ENCODE results near the gene SLX9.
"Not testable (repeated sequence)": the region's sequence is repeated elsewhere in the genome, so short reads cannot be mapped to it uniquely, and the experiment has no call there.

Gene SLX9

DNA sequence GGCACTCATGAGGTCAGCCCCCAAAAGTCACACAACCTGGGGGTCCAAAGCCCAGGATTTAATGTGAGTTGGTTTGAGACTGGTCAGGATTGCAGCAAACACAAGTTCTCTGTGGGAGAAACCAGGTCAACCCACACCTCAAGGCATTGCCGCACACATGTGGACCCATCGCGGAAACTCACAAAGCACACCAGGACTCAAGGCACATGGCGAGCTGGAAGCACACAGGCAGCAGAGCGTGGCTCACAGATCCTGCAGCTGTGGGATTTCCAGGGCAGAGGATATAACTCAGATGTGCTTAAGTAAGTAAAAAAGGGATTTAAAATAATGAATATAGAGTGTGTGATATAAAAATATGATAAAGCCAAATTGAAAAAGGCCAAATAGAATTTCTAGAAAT is 82.9 kb downstream of the SLX9 start:
- Histone ChIP-seq H3K4me2 (ENCODE audit: low read length) (no peak overlapping the region), H3K79me2 (ENCODE audit: control insufficient read depth, insufficient read depth, low read length) (no peaks in the 10 kb centered on the region), H2BK5ac (ENCODE audit: low read length) (no peak overlapping the region), H3K4me3 (ENCODE audit: low read length) (no peak overlapping the region), H3K4ac (ENCODE audit: low read depth, low read length) (no peak overlapping the region), H3K4me1 (ENCODE audit: control insufficient read depth, low read depth, low read length) (no peaks in the 10 kb centered on the region), H3K9ac (ENCODE audit: low read length) (no peak overlapping the region), H2BK15ac (replicated peaks; ENCODE audit: low read depth) (no peak overlapping the region), H3K27me3 (ENCODE audit: insufficient read depth, low read length, poor library complexity) (no peaks in the 10 kb centered on the region), H3K36me3 (ENCODE audit: control insufficient read depth, insufficient read depth, low read length) (no peaks in the 10 kb centered on the region), H4K5ac (ENCODE audit: low read length) (no peak overlapping the region), H3K56ac (ENCODE audit: low read length) (no peak overlapping the region), H3K27ac (ENCODE audit: low read depth, low read length) (no peak overlapping the region), H2AK5ac (ENCODE audit: low read length) (no peak overlapping the region), H2BK120ac (ENCODE audit: low read depth, low read length) (no peak overlapping the region), H3K79me1 (ENCODE audit: low read length) (no peaks in the 10 kb centered on the region), H3K23ac (ENCODE audit: low read length) (no peak overlapping the region), H3K18ac (ENCODE audit: low read length) (no peak overlapping the region), H4K8ac (ENCODE audit: low read depth, low read length) (no peak overlapping the region)
- WGBS (ENCODE audit: extremely low coverage, insufficient coverage, low lambda C conversion rate), result no CpG with 5 or more reads among the region's 5 CpGs
- DNase-seq, result no peak

GRCh38 chr21:45024516-45024915 is 84.7 kb downstream of the SLX9 start:
- H3K79me2 ChIP-seq (ENCODE audit: control insufficient read depth, insufficient read depth, low read length); H4K8ac ChIP-seq (ENCODE audit: low read depth, low read length); H3K18ac ChIP-seq (ENCODE audit: low read length); H3K56ac ChIP-seq (ENCODE audit: low read length); H3K4me3 ChIP-seq (ENCODE audit: low read length); H2BK120ac ChIP-seq (ENCODE audit: low read depth, low read length); H4K5ac ChIP-seq (ENCODE audit: low read length); H3K27ac ChIP-seq (ENCODE audit: low read depth, low read length); H3K27me3 ChIP-seq (ENCODE audit: insufficient read depth, low read length, poor library complexity); H3K36me3 ChIP-seq (ENCODE audit: control insufficient read depth, insufficient read depth, low read length); H2BK15ac ChIP-seq (replicated peaks; ENCODE audit: low read depth); H3K9ac ChIP-seq (ENCODE audit: low read length); DNase-seq; H2BK5ac ChIP-seq (ENCODE audit: low read length); H2AK5ac ChIP-seq (ENCODE audit: low read length); H3K23ac ChIP-seq (ENCODE audit: low read length); H3K4me2 ChIP-seq (ENCODE audit: low read length); H3K4ac ChIP-seq (ENCODE audit: low read depth, low read length); H3K79me1 ChIP-seq (ENCODE audit: low read length); H3K4me1 ChIP-seq (ENCODE audit: control insufficient read depth, low read depth, low read length): not testable (repeated sequence)
- WGBS (ENCODE audit: extremely low coverage, insufficient coverage, low lambda C conversion rate), result no CpG with 5 or more reads among the region's 4 CpGs

GRCh38 chr21:45026066-45026745 is 86.4 kb downstream of the SLX9 start:
- Histone ChIP-seq H3K23ac (ENCODE audit: low read length) (no peak overlapping the region), H3K56ac (ENCODE audit: low read length) (no peak overlapping the region), H3K27ac (ENCODE audit: low read depth, low read length) (no peak overlapping the region), H3K79me1 (ENCODE audit: low read length) (no peaks in the 10 kb centered on the region), H2AK5ac (ENCODE audit: low read length) (no peak overlapping the region), H3K9ac (ENCODE audit: low read length) (no peak overlapping the region), H3K4ac (ENCODE audit: low read depth, low read length) (no peak overlapping the region), H2BK5ac (ENCODE audit: low read length) (no peak overlapping the region), H4K8ac (ENCODE audit: low read depth, low read length) (no peak overlapping the region), H3K4me1 (ENCODE audit: control insufficient read depth, low read depth, low read length) (peaks cover 5% of the 10 kb centered on the region), H3K4me3 (ENCODE audit: low read length) (no peak overlapping the region), H3K27me3 (ENCODE audit: insufficient read depth, low read length, poor library complexity) (no peaks in the 10 kb centered on the region), H2BK15ac (replicated peaks; ENCODE audit: low read depth) (no peak overlapping the region), H4K5ac (ENCODE audit: low read length) (no peak overlapping the region), H2BK120ac (ENCODE audit: low read depth, low read length) (no peak overlapping the region), H3K79me2 (ENCODE audit: control insufficient read depth, insufficient read depth, low read length) (no peaks in the 10 kb centered on the region), H3K18ac (ENCODE audit: low read length) (no peak overlapping the region), H3K4me2 (ENCODE audit: low read length) (no peak overlapping the region), H3K36me3 (ENCODE audit: control insufficient read depth, insufficient read depth, low read length) (no peaks in the 10 kb centered on the region)
- WGBS (ENCODE audit: extremely low coverage, insufficient coverage, low lambda C conversion rate), result no CpG with 5 or more reads among the region's 22 CpGs
- DNase-seq, result no peak
